Measurements from ENCODE around the gene PACSIN3.

Gene PACSIN3

GRCh38 chr11:47176328-47177228 is 9.7 kb downstream of the PACSIN3 start, which contains the start of gene ARFGAP2:
Gene ARFGAP2 (minus strand): TSS chr11:47176879. CDS start chr11:47176853, 26 bp downstream.
- peak; percentile 96 for DNase-seq (ENCODE audit: low read depth)

- no peak for DNase-seq (ENCODE audit: low read depth)
Measured at GRCh38 chr11:47175746-47176327, 10.4 kb downstream of the PACSIN3 start.

GRCh38 chr11:47172740-47173336 is 13.4 kb downstream of the PACSIN3 start:
- DNase-seq (ENCODE audit: low read depth): no peak

- DNase-seq (ENCODE audit: low read depth): no peak
Measured at GRCh38 chr11:47171856-47172255, 14.4 kb downstream of the PACSIN3 start.

- no peak for DNase-seq (ENCODE audit: low read depth)
Measured at GRCh38 chr11:47171061-47171838, 15.0 kb downstream of the PACSIN3 start.

GRCh38 chr11:47166368-47166767 is 19.9 kb downstream of the PACSIN3 start:
- no peak for DNase-seq (ENCODE audit: low read depth)

GRCh38 chr11:47165253-47165840 is 20.9 kb downstream of the PACSIN3 start:
- DNase-seq (ENCODE audit: low read depth): no peak

GRCh38 chr11:47164321-47164720 is 21.9 kb downstream of the PACSIN3 start:
- DNase-seq (ENCODE audit: low read depth): no peak

GRCh38 chr11:47163898-47164297 is 22.3 kb downstream of the PACSIN3 start:
- DNase-seq (ENCODE audit: low read depth): no peak

- no peak for DNase-seq (ENCODE audit: low read depth)
Measured at GRCh38 chr11:47163193-47163592, 23.0 kb downstream of the PACSIN3 start.

- no peak for DNase-seq (ENCODE audit: low read depth)
Measured at GRCh38 chr11:47162426-47162825, 23.8 kb downstream of the PACSIN3 start.

GRCh38 chr11:47161890-47162289 is 24.3 kb downstream of the PACSIN3 start:
- no peak for DNase-seq (ENCODE audit: low read depth)

- peak; percentile 29 for DNase-seq (ENCODE audit: low read depth)
Measured at GRCh38 chr11:47161134-47161854, 24.9 kb downstream of the PACSIN3 start.

- DNase-seq (ENCODE audit: low read depth): no peak
Measured at GRCh38 chr11:47160753-47161133, 25.5 kb downstream of the PACSIN3 start.

- no peak for DNase-seq (ENCODE audit: low read depth)
Measured at GRCh38 chr11:47158242-47158641, 28.0 kb downstream of the PACSIN3 start.

GRCh38 chr11:47157805-47158204 is 28.4 kb downstream of the PACSIN3 start:
- no peak for DNase-seq (ENCODE audit: low read depth)

GRCh38 chr11:47156951-47157350 is 29.3 kb downstream of the PACSIN3 start:
- DNase-seq (ENCODE audit: low read depth): no peak

GRCh38 chr11:47156333-47156732 is 29.9 kb downstream of the PACSIN3 start:
- DNase-seq (ENCODE audit: low read depth): no peak

GRCh38 chr11:47155879-47156278 is 30.4 kb downstream of the PACSIN3 start:
- DNase-seq (ENCODE audit: low read depth): no peak

GRCh38 chr11:47154616-47155570 is 31.3 kb downstream of the PACSIN3 start:
- DNase-seq (ENCODE audit: low read depth): no peak
